HepG2 (cell line): ENCODE measurements around the gene MICAL1. TPM values are rescaled to one million over a fixed set of nuclear protein-coding genes. Genes with fewer than 3 reads are reported as not detected.

Experiments
- ASH2L ChIP-seq: fragments of 300-600, 200-600 bp; sonication (generic); IDR thresholded peaks from 2 replicates; pipeline ENCODE4 v1.7.0; 2017; ENCODE audit warnings: low read depth, mild to moderate bottlenecking, moderate library complexity, mixed read lengths, low read length; ENCODE audit not compliant: insufficient read length
- BORCS8-MEF2B ChIP-seq: sonication (generic); formaldehyde crosslinking; IDR thresholded peaks from 2 replicates; pipeline ENCODE4 v1.8.0; 2022; ENCODE audit warnings: mild to moderate bottlenecking, missing genetic modification reagents
- CREBL2 ChIP-seq: sonication (generic); formaldehyde crosslinking; IDR thresholded peaks from 2 replicates; pipeline ENCODE4 v1.8.1; 2023; ENCODE audit warnings: missing genetic modification reagents, mild to moderate bottlenecking, borderline replicate concordance
- HIVEP1 ChIP-seq: sonication (generic); formaldehyde crosslinking; IDR thresholded peaks from 2 replicates; pipeline ENCODE4 v1.4.0; 2020; ENCODE audit warnings: mild to moderate bottlenecking, missing genetic modification reagents
- ISL2 ChIP-seq: sonication (generic); formaldehyde crosslinking; IDR thresholded peaks from 2 replicates; pipeline ENCODE4 v1.5.0; 2020; ENCODE audit warnings: missing genetic modification reagents
- KDM4B ChIP-seq: sonication (generic); formaldehyde crosslinking; IDR thresholded peaks from 2 replicates; pipeline ENCODE4 v1.4.0; 2020; ENCODE audit warnings: missing genetic modification reagents
- LRRFIP1 ChIP-seq: sonication (generic); formaldehyde crosslinking; conservative IDR thresholded peaks from 2 replicates; pipeline ENCODE4 v1.4.0; 2020; ENCODE audit warnings: missing genetic modification reagents
- MAX ChIP-seq: IDR thresholded peaks from 2 replicates; pipeline ENCODE4 v1.6.1; 2012; ENCODE audit warnings: inconsistent platforms
- MED1 ChIP-seq: sonication (generic); formaldehyde crosslinking; IDR thresholded peaks from 2 replicates; pipeline ENCODE4 v1.4.0; 2020; ENCODE audit warnings: missing genetic modification reagents
- NCOA5 ChIP-seq: sonication (generic); formaldehyde crosslinking; IDR thresholded peaks from 2 replicates; pipeline ENCODE4 v1.4.0; 2020; ENCODE audit warnings: missing genetic modification reagents
- NR2F6 ChIP-seq, 2 experiments: IDR thresholded peaks; 2 replicates each; pipeline ENCODE4 v1.6.1; 2016; ENCODE audit warnings: antibody characterized with exemption in 1 of 2, mild to moderate bottlenecking in 1 of 2
- RELA ChIP-seq: sonication (generic); formaldehyde crosslinking; IDR thresholded peaks from 2 replicates; pipeline ENCODE4 v1.4.0; 2020; ENCODE audit warnings: missing genetic modification reagents
- SKIL ChIP-seq: sonication (generic); formaldehyde crosslinking; IDR thresholded peaks from 2 replicates; pipeline ENCODE4 v1.8.0; 2022; ENCODE audit warnings: missing genetic modification reagents, mild to moderate bottlenecking, moderate library complexity, borderline replicate concordance
- TRIM24 ChIP-seq: sonication (generic); formaldehyde crosslinking; IDR thresholded peaks from 2 replicates; pipeline ENCODE4 v1.8.0; 2022; ENCODE audit warnings: mild to moderate bottlenecking, missing genetic modification reagents
- ZBED4 ChIP-seq: sonication (generic); formaldehyde crosslinking; IDR thresholded peaks from 2 replicates; pipeline ENCODE4 v1.4.0; 2020; ENCODE audit warnings: missing genetic modification reagents, borderline replicate concordance
- ZC3H13 ChIP-seq: sonication (generic); formaldehyde crosslinking; IDR thresholded peaks from 2 replicates; pipeline ENCODE4 v1.8.1; 2023; ENCODE audit warnings: mild to moderate bottlenecking, missing genetic modification reagents, moderate library complexity
- ZFP37 ChIP-seq: sonication (generic); formaldehyde crosslinking; IDR thresholded peaks from 2 replicates; pipeline ENCODE4 v1.4.0; 2020; ENCODE audit warnings: missing genetic modification reagents, borderline replicate concordance
- ZNF335 ChIP-seq: sonication (generic); formaldehyde crosslinking; IDR thresholded peaks from 2 replicates; pipeline ENCODE4 v1.4.0; 2020; ENCODE audit warnings: missing genetic modification reagents
- ZNF564 ChIP-seq: sonication (generic); formaldehyde crosslinking; IDR thresholded peaks from 2 replicates; pipeline ENCODE4 v1.8.1; 2023; ENCODE audit warnings: mild to moderate bottlenecking, missing genetic modification reagents
- ZNF607 ChIP-seq: sonication (generic); formaldehyde crosslinking; IDR thresholded peaks from 2 replicates; pipeline ENCODE4 v1.5.1; 2020; ENCODE audit warnings: missing genetic modification reagents, mild to moderate bottlenecking, borderline replicate concordance
- ZSCAN9 ChIP-seq: IDR thresholded peaks from 2 replicates; pipeline ENCODE4 v1.6.1; 2016; ENCODE audit warnings: borderline replicate concordance
- polyA plus RNA-seq, 8 experiments: library from polyadenylated mRNA; depleted of rRNA in 3 of 8; stranded (reverse) in 7 of 8; unstranded in 1 of 8; fragments of >200 nt; fragmentation: Illumina TruSeq in 4 of 8; extraction: Trizol in 4 of 8; gene quantifications; 2 replicates each; pipeline versions ENCODE4 v1.2.1 to v1.2.3, GENCODE V29; 2011 to 2016; ENCODE audit warnings: low read depth in 4 of 8, missing spikeins in 1 of 8, mixed read lengths in 1 of 8; ENCODE audit not compliant: insufficient read depth in 1 of 8
- total RNA-seq, 5 experiments: library from RNA; depleted of rRNA; stranded (reverse); fragments of >200 nt; fragmentation: Illumina TruSeq; extraction: Trizol; gene quantifications; 2 replicates each; pipeline ENCODE4 v1.2.3, GENCODE V29; 2016; ENCODE audit warnings: low read depth in 1 of 5

MICAL1 gene
- total and polyA plus RNA-seq, 2 of the 13 experiments (the other 11 are each of a cell fraction or from before 2014, with no cell fraction given), result 6.9 to 39.0 TPM

- TF ChIP-seq ZBED4 (CRISPR knock-in tag), result no peak
- TF ChIP-seq ZNF564 (CRISPR knock-in tag), result no peak
- 0 out of 2 replicates have a peak, but pooled peaks have one; percentile 52 for TF ChIP-seq ZC3H13
- no peak for TF ChIP-seq HIVEP1 (CRISPR knock-in tag)
- TF ChIP-seq BORCS8-MEF2B (CRISPR knock-in tag), result peak; percentile 82
- TF ChIP-seq ASH2L, result no peak
- no peak for TF ChIP-seq LRRFIP1 (CRISPR knock-in tag)
- peak; percentile 94 for TF ChIP-seq MAX
- TF ChIP-seq ZNF607 (CRISPR knock-in tag), result 0 out of 2 replicates have a peak, but pooled peaks have one; percentile 51
- TF ChIP-seq RELA (CRISPR knock-in tag), result no peak
- TF ChIP-seq SKIL, result peak; percentile 50; the same call in 1 of the 2 replicates
- TF ChIP-seq CREBL2 (CRISPR knock-in tag), result no peak
- TF ChIP-seq ZFP37 (CRISPR knock-in tag), result no peak
- no peak for TF ChIP-seq ISL2 (CRISPR knock-in tag)
- no peak for TF ChIP-seq NCOA5
- TF ChIP-seq NR2F6 (IDR thresholded peaks at IDR 0.05), result no peak
- TF ChIP-seq NR2F6 (CRISPR knock-in tag; IDR thresholded peaks at IDR 0.05), result no peak
- no peak for TF ChIP-seq TRIM24 (CRISPR knock-in tag)
- TF ChIP-seq ZSCAN9 (CRISPR knock-in tag), result no peak
- TF ChIP-seq MED1 (CRISPR knock-in tag), result no peak
- no peak for TF ChIP-seq ZNF335 (CRISPR knock-in tag)
- no peak for TF ChIP-seq KDM4B
Measured at GRCh38 chr6:109482905-109483734, 27.5 kb upstream of the MICAL1 start, which contains the start of gene ZBTB24 (continued).
